B cell (primary cell): ENCODE measurements around the gene CCDC57. TPM values are rescaled to one million over a fixed set of nuclear protein-coding genes. Genes with fewer than 3 reads are reported as not detected.

Experiments used
- ATAC-seq: fragments of 200-7000 bp; cut with Tn5 transposase; one replicate; pipeline ENCODE4 v1.10.0; 2021; ENCODE audit warnings: low read depth, mild to moderate bottlenecking, moderate number of reproducible peaks, moderate library complexity
- CTCF ChIA-PET: fragments of 350-600 bp; sonication (Branson Sonifier 250); formaldehyde crosslinking; loops from one replicate; lab custom pipeline; 2021; ENCODE audit warnings: antibody characterized with exemption, inconsistent platforms; lab: Charles Lee
- POLR2A ChIA-PET: fragments of 350-600 bp; sonication (Branson Sonifier 250); formaldehyde crosslinking; loops from one replicate; lab custom pipeline; 2021; ENCODE audit warnings: antibody characterized with exemption; lab: Charles Lee
- DNase-seq: peaks from one replicate; pipeline ENCODE4 v3.0.0; 2013
- H2AFZ ChIP-seq: 2 replicates; pipeline ENCODE4 v1.6.1; 2012; ENCODE audit warnings: mild to moderate bottlenecking, low read depth, low read length; ENCODE audit not compliant: insufficient read depth, poor library complexity, severe bottlenecking
- H3K27ac ChIP-seq, 2 donors: 1 replicate in 1 of 2; 2 replicates in 1 of 2; pipeline ENCODE4 v1.5.1; 2012 to 2013; ENCODE audit warnings: low read length in 2 of 2, mild to moderate bottlenecking in 2 of 2, moderate library complexity in 1 of 2
- H3K27me3 ChIP-seq, 4 experiments: fragments of 200-600 bp in 1 of 4; sonication (generic) in 1 of 4; replicated peaks in 1 of 4; 1 replicate in 2 of 4; 2 replicates in 2 of 4; pipeline versions ENCODE4 v1.6.1 to v1.7.0; 2013 to 2016; ENCODE audit warnings: low read length in 3 of 4, mild to moderate bottlenecking in 2 of 4, mixed read lengths in 1 of 4, moderate library complexity in 1 of 4; ENCODE audit not compliant: insufficient read depth in 4 of 4, control insufficient read depth in 3 of 4; ENCODE audit errors: control extremely low read depth in 1 of 4
- H3K36me3 ChIP-seq, 2 experiments: replicated peaks in 1 of 2; 1 replicate in 1 of 2; 2 replicates in 1 of 2; pipeline versions ENCODE4 v1.6.1 to v1.7.1; 2013; ENCODE audit warnings: low read length in 1 of 2; ENCODE audit not compliant: insufficient read depth in 2 of 2, control insufficient read depth in 1 of 2; ENCODE audit errors: control extremely low read depth in 1 of 2, extremely low read depth in 1 of 2
- H3K4me1 ChIP-seq, 2 donors: fragments of 200-600 bp in 1 of 2; sonication (generic) in 1 of 2; 1 replicate in 1 of 2; 2 replicates in 1 of 2; pipeline versions ENCODE4 v1.5.1 to v1.6.1; 2013 to 2017; ENCODE audit warnings: low read length in 2 of 2; ENCODE audit not compliant: control insufficient read depth in 2 of 2, insufficient read depth in 2 of 2
- H3K4me2 ChIP-seq: replicated peaks from 2 replicates; pipeline ENCODE3; 2012; ENCODE audit warnings: mild to moderate bottlenecking, low read depth, low read length; ENCODE audit not compliant: poor library complexity, severe bottlenecking
- H3K4me3 ChIP-seq, 5 experiments: fragments of 200-600 bp in 1 of 5; sonication (generic) in 1 of 5; 1 replicate in 3 of 5; 2 replicates in 2 of 5; pipeline versions ENCODE4 v1.5.1 to v1.7.0; 2011 to 2016; ENCODE audit warnings: low read length in 4 of 5, mild to moderate bottlenecking in 4 of 5, low read depth in 2 of 5, control low read depth in 1 of 5, moderate library complexity in 1 of 5; ENCODE audit not compliant: insufficient read depth in 1 of 5; ENCODE audit errors: control extremely low read depth in 1 of 5, extremely low read depth in 1 of 5
- H3K79me2 ChIP-seq: fragments of 200-600 bp; sonication (generic); one replicate; pipeline ENCODE4 v1.6.0; 2016; ENCODE audit warnings: low read length; ENCODE audit not compliant: control insufficient read depth, insufficient read depth
- H3K9ac ChIP-seq: fragments of 200-600 bp; sonication (generic); 2 replicates; pipeline ENCODE4 v1.6.1; 2017; ENCODE audit warnings: mild to moderate bottlenecking, low read length, moderate library complexity
- H3K9me3 ChIP-seq, 3 donors: one replicate each; pipeline versions ENCODE4 v1.6.1 to v1.7.1; 2013; ENCODE audit warnings: low read length in 2 of 3; ENCODE audit not compliant: control insufficient read depth in 2 of 3, insufficient read depth in 1 of 3; ENCODE audit errors: control extremely low read depth in 1 of 3
- H4K20me1 ChIP-seq: 2 replicates; pipeline ENCODE4 v1.6.0; 2012; ENCODE audit warnings: mild to moderate bottlenecking, low read length; ENCODE audit not compliant: insufficient read depth, control insufficient read depth, poor library complexity, severe bottlenecking
- H3K27ac Mint-ChIP-seq: one replicate; pipeline ENCODE4 v1.8.0; 2021; ENCODE audit warnings: mixed read lengths
- H3K27me3 Mint-ChIP-seq: one replicate; pipeline ENCODE4 v1.8.0; 2021; ENCODE audit warnings: mixed read lengths
- H3K4me1 Mint-ChIP-seq: one replicate; pipeline ENCODE4 v1.8.0; 2021; ENCODE audit warnings: mixed read lengths
- H3K4me3 Mint-ChIP-seq: one replicate; pipeline ENCODE4 v1.8.0; 2021; ENCODE audit warnings: mixed read lengths
- H3K9me3 Mint-ChIP-seq: one replicate; pipeline ENCODE4 v1.8.0; 2022; ENCODE audit warnings: mixed read lengths; ENCODE audit not compliant: insufficient read depth
- CTCF ChIP-seq: fragments of 200-600 bp; IDR thresholded peaks from one replicate; pipeline ENCODE4 v1.8.0; 2022; ENCODE audit warnings: antibody characterized with exemption, mild to moderate bottlenecking
- EZH2 ChIP-seq: IDR thresholded peaks from 2 replicates; pipeline ENCODE4 v1.6.1; 2012; ENCODE audit warnings: borderline replicate concordance, low read depth, mild to moderate bottlenecking, moderate library complexity, low read length; ENCODE audit not compliant: insufficient read depth, poor library complexity, severe bottlenecking
- WGBS: methylation state at CpG from one replicate; pipeline ENCODE4 v1.1.5; 2013; ENCODE audit warnings: missing lambda C conversion rate; ENCODE audit not compliant: insufficient coverage; 5-methylcytosine and 5-hydroxymethylcytosine counted together
- intact Hi-C: fragments of 100-400 bp; cut with micrococcal nuclease; formaldehyde crosslinking; loops from one replicate; pipeline ENCODE4 v1.10.0; 2022
- polyA plus RNA-seq: library from polyadenylated mRNA; depleted of rRNA; stranded (reverse); fragments of >200 nt; gene quantifications from 2 replicates; pipeline ENCODE4 v1.2.3, GENCODE V29; 2012
- total RNA-seq, 2 donors: library from RNA; stranded (reverse); fragments of 120-200 nt in 1 of 2; gene quantifications; 1 replicate in 1 of 2; 2 replicates in 1 of 2; pipeline versions ENCODE4 v1.2.3 to v1.2.4, GENCODE V29; 2013 to 2022

The CCDC57 gene
- total and polyA plus RNA-seq, 2 donors (not counting 1 experiment from before 2014, with no cell fraction given) = 49.7 to 67.2 TPM

GRCh38 chr17:82146663-82147654 lies 65.7 kb downstream of the CCDC57 start:
- ATAC-seq = no peak
- ChIA-PET CTCF (no interaction called here), POLR2A (no interaction called here)
- Histone ChIP-seq H3K79me2 (no peaks in the 10 kb centered on the region), H3K4me2 (no peak overlapping the region), H3K27ac (no peak overlapping the region), H4K20me1 (no peaks in the 10 kb centered on the region), H3K27me3 (no peaks in the 10 kb centered on the region), H3K4me1 (no peaks in the 10 kb centered on the region), H3K9me3 (no peaks in the 10 kb centered on the region), H2AFZ (no peak overlapping the region), H3K9ac (no peak overlapping the region), H3K4me3 (no peak overlapping the region), H3K36me3 (no peaks in the 10 kb centered on the region)
- TF ChIP-seq EZH2 = no peak
- no peak for TF ChIP-seq CTCF
- no peaks in the 10 kb centered on the region for H3K27me3 Mint-ChIP-seq
- WGBS = 91% methylated on average over 18 of the region's 18 CpGs
- no peak for DNase-seq
- H3K9me3 Mint-ChIP-seq = no peaks in the 10 kb centered on the region
- no peak overlapping the region for H3K27ac Mint-ChIP-seq
- H3K4me1 Mint-ChIP-seq = no peaks in the 10 kb centered on the region
- intact Hi-C loops = no loop called here
- H3K4me3 Mint-ChIP-seq = no peak overlapping the region

GRCh38 chr17:82145550-82146155 lies 67.0 kb downstream of the CCDC57 start:
- DNase-seq (no peak), ATAC-seq (no peak)
- intact Hi-C loops = no loop called here
- no peaks in the 10 kb centered on the region for H3K27me3 Mint-ChIP-seq
- Histone ChIP-seq H3K79me2 (no peaks in the 10 kb centered on the region), H3K4me1 (no peaks in the 10 kb centered on the region), H3K9me3 (no peaks in the 10 kb centered on the region), H3K36me3 (no peaks in the 10 kb centered on the region), H3K9ac (no peak overlapping the region), H2AFZ (no peak overlapping the region), H3K27me3 (no peaks in the 10 kb centered on the region), H3K27ac (no peak overlapping the region), H3K4me3 (no peak overlapping the region), H4K20me1 (no peaks in the 10 kb centered on the region), H3K4me2 (no peak overlapping the region)
- H3K4me1 Mint-ChIP-seq = no peaks in the 10 kb centered on the region
- TF ChIP-seq CTCF (no peak), EZH2 (no peak)
- no peak overlapping the region for H3K27ac Mint-ChIP-seq
- no peaks in the 10 kb centered on the region for H3K9me3 Mint-ChIP-seq
- 95% methylated on average over 13 of the region's 13 CpGs for WGBS
- H3K4me3 Mint-ChIP-seq = no peak overlapping the region
- ChIA-PET CTCF (interaction anchor here (0.9 kb wide), 1 partner anchor 186 kb away, joined by 3 read pairs; no protein-coding TSS in a partner anchor), POLR2A (no interaction called here)
